Spleen (tissue), 7 donors: ENCODE measurements around the gene LY6G6F.

ENCODE experiments used
- POLR2AphosphoS5 ChIP-seq, 3 donors: sonication (generic); formaldehyde crosslinking; IDR thresholded peaks; one replicate each; pipeline ENCODE4 v1.5.1; 2017; ENCODE audit warnings: antibody characterized with exemption in 3 of 3
- TF ChIP-seq, protein P1 (sequence below), 11 experiments: fragments of 200-600 bp in 7 of 11; fragments of 450-650 bp in 4 of 11; sonication (generic) in 4 of 11; IDR thresholded peaks in 8 of 11; conservative IDR thresholded peaks in 3 of 11; 1 replicate in 7 of 11; 2 replicates in 4 of 11; pipeline versions ENCODE4 v1.4.0 to v1.8.0; 2016 to 2021; ENCODE audit warnings: antibody characterized with exemption in 11 of 11, inconsistent platforms in 4 of 11, mild to moderate bottlenecking in 1 of 11
- donor health status: DM: no; HTN: no; CAD: no; lungs with moderate emphysema.
- donor health status: DM: no; HTN: no; CAD: no.
- donor health status: DM: no; HTN: no; CAD: no.

DNA sequence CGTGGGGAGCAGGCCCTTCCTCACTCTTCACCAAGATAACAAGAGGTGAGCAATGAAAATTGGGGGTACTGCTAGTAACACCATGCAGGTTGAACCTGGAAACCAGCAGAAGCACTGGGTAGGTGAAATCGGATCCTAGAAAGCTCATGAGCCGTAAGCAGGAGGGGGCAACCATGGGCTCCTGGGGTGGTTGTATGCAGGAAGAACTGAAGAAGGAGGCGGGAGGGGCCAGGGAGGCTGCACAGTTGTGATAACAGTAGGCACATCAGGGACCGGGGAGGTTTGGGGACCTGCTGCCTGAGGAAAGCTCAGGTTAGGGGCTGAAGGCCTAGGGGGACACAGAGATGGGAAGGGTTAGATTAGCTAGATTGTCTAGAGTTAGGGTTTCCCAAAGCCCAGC, 20.2 kb upstream of the LY6G6F start:
- no peak for TF ChIP-seq POLR2AphosphoS5 (IDR thresholded peaks at IDR 0.05)
- TF ChIP-seq, protein P1, sequence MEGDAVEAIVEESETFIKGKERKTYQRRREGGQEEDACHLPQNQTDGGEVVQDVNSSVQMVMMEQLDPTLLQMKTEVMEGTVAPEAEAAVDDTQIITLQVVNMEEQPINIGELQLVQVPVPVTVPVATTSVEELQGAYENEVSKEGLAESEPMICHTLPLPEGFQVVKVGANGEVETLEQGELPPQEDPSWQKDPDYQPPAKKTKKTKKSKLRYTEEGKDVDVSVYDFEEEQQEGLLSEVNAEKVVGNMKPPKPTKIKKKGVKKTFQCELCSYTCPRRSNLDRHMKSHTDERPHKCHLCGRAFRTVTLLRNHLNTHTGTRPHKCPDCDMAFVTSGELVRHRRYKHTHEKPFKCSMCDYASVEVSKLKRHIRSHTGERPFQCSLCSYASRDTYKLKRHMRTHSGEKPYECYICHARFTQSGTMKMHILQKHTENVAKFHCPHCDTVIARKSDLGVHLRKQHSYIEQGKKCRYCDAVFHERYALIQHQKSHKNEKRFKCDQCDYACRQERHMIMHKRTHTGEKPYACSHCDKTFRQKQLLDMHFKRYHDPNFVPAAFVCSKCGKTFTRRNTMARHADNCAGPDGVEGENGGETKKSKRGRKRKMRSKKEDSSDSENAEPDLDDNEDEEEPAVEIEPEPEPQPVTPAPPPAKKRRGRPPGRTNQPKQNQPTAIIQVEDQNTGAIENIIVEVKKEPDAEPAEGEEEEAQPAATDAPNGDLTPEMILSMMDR (IDR thresholded peaks at IDR 0.05 in 8 of 11, conservative IDR thresholded peaks at IDR 0.05 in 3 of 11) = no peak
